GM12801 (cell line): ENCODE data around the gene DEFB127.

Experiments used
- CTCF ChIP-seq: IDR thresholded peaks from one replicate; pipeline ENCODE4 v1.5.1; 2011; ENCODE audit warnings: control low read depth; ENCODE audit not compliant: insufficient read length; ENCODE audit errors: extremely low read depth

DEFB127 gene

GRCh38 chr20:164618-165017 is 7.4 kb downstream of the DEFB127 start:
- TF ChIP-seq CTCF, result no peak

- no peak for TF ChIP-seq CTCF
Observed at GRCh38 chr20:168876-169275, 11.6 kb downstream of the DEFB127 start.

GRCh38 chr20:184288-184687 is 27.0 kb downstream of the DEFB127 start:
- TF ChIP-seq CTCF, result no peak

GRCh38 chr20:187733-188132 is 30.5 kb downstream of the DEFB127 start:
- TF ChIP-seq CTCF, result no peak

- no peak for TF ChIP-seq CTCF
Observed at GRCh38 chr20:189611-190010, 32.4 kb downstream of the DEFB127 start, which contains the start of gene DEFB128. Gene DEFB128 (minus strand): TSS chr20:189711. CDS start chr20:189623, 88 bp downstream.

GRCh38 chr20:198225-198624 is 41.0 kb downstream of the DEFB127 start:
- TF ChIP-seq CTCF, result no peak

- no peak for TF ChIP-seq CTCF
Observed at GRCh38 chr20:199996-200395, 42.7 kb downstream of the DEFB127 start.
